ENCODE measurements around the gene CELF3.

DNA sequence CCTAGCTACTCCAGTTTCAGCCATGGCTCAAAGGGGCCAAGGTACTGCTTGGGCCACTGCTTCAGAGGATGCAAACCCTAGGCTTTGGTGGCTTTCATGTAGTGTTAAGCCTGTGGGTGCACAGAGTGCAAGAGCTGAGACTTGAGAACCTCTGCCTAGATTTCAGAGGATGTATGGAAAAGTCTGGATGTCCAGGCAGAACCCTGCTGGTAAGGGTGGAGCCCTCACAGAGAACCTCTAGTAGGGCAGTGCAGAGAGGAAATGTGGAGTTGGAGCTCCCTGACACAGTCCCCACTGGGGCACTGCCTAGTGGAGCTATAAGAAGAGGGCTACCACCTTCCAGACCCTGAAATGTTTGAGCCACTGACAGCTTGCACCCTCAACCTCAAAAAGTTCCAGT, 20.9 kb upstream of the CELF3 start:
- TF ChIP-seq, protein P1, sequence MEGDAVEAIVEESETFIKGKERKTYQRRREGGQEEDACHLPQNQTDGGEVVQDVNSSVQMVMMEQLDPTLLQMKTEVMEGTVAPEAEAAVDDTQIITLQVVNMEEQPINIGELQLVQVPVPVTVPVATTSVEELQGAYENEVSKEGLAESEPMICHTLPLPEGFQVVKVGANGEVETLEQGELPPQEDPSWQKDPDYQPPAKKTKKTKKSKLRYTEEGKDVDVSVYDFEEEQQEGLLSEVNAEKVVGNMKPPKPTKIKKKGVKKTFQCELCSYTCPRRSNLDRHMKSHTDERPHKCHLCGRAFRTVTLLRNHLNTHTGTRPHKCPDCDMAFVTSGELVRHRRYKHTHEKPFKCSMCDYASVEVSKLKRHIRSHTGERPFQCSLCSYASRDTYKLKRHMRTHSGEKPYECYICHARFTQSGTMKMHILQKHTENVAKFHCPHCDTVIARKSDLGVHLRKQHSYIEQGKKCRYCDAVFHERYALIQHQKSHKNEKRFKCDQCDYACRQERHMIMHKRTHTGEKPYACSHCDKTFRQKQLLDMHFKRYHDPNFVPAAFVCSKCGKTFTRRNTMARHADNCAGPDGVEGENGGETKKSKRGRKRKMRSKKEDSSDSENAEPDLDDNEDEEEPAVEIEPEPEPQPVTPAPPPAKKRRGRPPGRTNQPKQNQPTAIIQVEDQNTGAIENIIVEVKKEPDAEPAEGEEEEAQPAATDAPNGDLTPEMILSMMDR (conservative IDR thresholded peaks at IDR 0.05; ENCODE audit: low read depth in 2 of 2) = no peak
- TF ChIP-seq JUNB (IDR thresholded peaks at IDR 0.05; ENCODE audit: unreplicated experiment) (no peak), NANOG (IDR thresholded peaks at IDR 0.05; ENCODE audit: borderline replicate concordance) (no peak)
